GM18498 (cell line): ENCODE results near the gene NCEH1.

Experiments used
- ATAC-seq: cut with Tn5 transposase; IDR thresholded peaks from one replicate; pipeline ENCODE4 v1.9.1; 2021; ENCODE audit warnings: mild to moderate bottlenecking, moderate library complexity; ENCODE audit not compliant: unreplicated experiment

Gene NCEH1

GRCh38 chr3:172591876-172592771 lies 118.7 kb downstream of the NCEH1 start:
- peak; percentile 81 for ATAC-seq

GRCh38 chr3:172591125-172591605 lies 119.7 kb downstream of the NCEH1 start:
- no peak for ATAC-seq

- no peak for ATAC-seq
Measured at GRCh38 chr3:172586436-172586835, 124.4 kb downstream of the NCEH1 start.

GRCh38 chr3:172585954-172586353 lies 124.9 kb downstream of the NCEH1 start:
- ATAC-seq: no peak

GRCh38 chr3:172582712-172583111 lies 128.2 kb downstream of the NCEH1 start:
- no peak for ATAC-seq

- no peak for ATAC-seq
Measured at GRCh38 chr3:172581757-172582166, 129.1 kb downstream of the NCEH1 start.

- ATAC-seq: peak; percentile 79
Measured at GRCh38 chr3:172580680-172581401, 130.0 kb downstream of the NCEH1 start.
